ENCODE measurements around the gene SMIM20.

The SMIM20 gene

GRCh38 chr4:25930731-25931354 is 16.8 kb downstream of the SMIM20 start:
- no peak overlapping the region for H3K14ac ChIP-seq (ENCODE audit: low read length)
- no peak overlapping the region for H3K4ac ChIP-seq (ENCODE audit: low read length)
- no peak overlapping the region for H2BK15ac ChIP-seq (ENCODE audit: low read length)
- no peak overlapping the region for H3K27ac ChIP-seq (replicated peaks; ENCODE audit: low read length)
- H2BK120ac ChIP-seq (ENCODE audit: low read depth, low read length), result no peak overlapping the region
- no peaks in the 10 kb centered on the region for H3K79me1 ChIP-seq (ENCODE audit: low read depth, low read length)
- H3K9me3 ChIP-seq (replicated peaks in 1 of 2; ENCODE audit: control insufficient read depth in 2 of 2, insufficient read depth in 1 of 2, low read depth in 1 of 2, low read length in 2 of 2), result no peaks in the 10 kb centered on the region
- H3K4me3 ChIP-seq (ENCODE audit: low read length in 2 of 2), result no peak overlapping the region
- H2BK12ac ChIP-seq (ENCODE audit: low read length), result no peak overlapping the region
- no peak for DNase-seq (ENCODE audit: low spot score)
- no peak overlapping the region for H2AK5ac ChIP-seq (ENCODE audit: low read depth, low read length)
- no peak overlapping the region for H3K23ac ChIP-seq (ENCODE audit: low read depth, low read length, poor library complexity)
- no peak overlapping the region for H4K91ac ChIP-seq (ENCODE audit: low read depth, low read length, poor library complexity)
- no CpG with 5 or more reads among the region's 6 CpGs for WGBS, 2 donors (ENCODE audit: extremely low coverage in 2 of 2, insufficient read length in 2 of 2, insufficient replicate concordance in 1 of 2)
- H3K18ac ChIP-seq (ENCODE audit: low read length), result no peak overlapping the region
- no peak overlapping the region for H2BK5ac ChIP-seq (ENCODE audit: low read length)
- H3K4me2 ChIP-seq (ENCODE audit: insufficient read depth, low read length, poor library complexity, severe bottlenecking), result no peak overlapping the region
- no peak overlapping the region for H4K8ac ChIP-seq (ENCODE audit: low read depth, low read length)
- H3K4me1 ChIP-seq (ENCODE audit: control insufficient read depth in 2 of 2, insufficient read depth in 1 of 2, low read depth in 1 of 2, low read length in 2 of 2), result peaks cover 0 to 2% of the 10 kb centered on the region in 2 donors
- H3K27me3 ChIP-seq (ENCODE audit: control insufficient read depth in 3 of 3, insufficient read depth in 3 of 3, low read depth in 1 of 3, low read length in 3 of 3), result no peaks in the 10 kb centered on the region
- no peak overlapping the region for H2AFZ ChIP-seq (ENCODE audit: low read length)
- H3K9ac ChIP-seq (ENCODE audit: low read depth, low read length, poor library complexity), result no peak overlapping the region
- H3K36me3 ChIP-seq (replicated peaks in 1 of 2; ENCODE audit: control insufficient read depth in 2 of 2, insufficient read depth in 2 of 2, low read length in 2 of 2), result peaks cover 0 to 8% of the 10 kb centered on the region in 2 donors

DNA sequence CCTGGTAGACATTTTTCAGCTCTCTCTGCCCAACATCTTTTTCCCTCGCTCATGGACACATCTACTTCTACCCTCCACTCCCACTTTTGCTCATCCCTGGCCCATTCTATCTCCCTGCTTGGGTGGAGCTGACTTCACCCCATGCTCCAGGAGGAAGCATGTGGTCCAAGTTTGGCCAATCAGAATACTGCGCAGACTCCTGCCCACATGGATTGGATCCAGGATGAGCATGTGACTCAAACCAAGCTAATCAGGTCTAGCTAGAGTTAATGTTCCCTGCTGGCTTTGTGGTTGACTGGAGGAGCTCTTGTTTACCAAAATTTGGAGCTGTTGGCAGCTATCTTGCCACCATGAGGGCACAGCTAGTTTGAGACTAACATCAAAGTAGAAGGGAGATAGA is 22.7 kb downstream of the SMIM20 start:
- H2BK120ac ChIP-seq (ENCODE audit: low read depth, low read length), result no peak overlapping the region
- no peak overlapping the region for H3K4ac ChIP-seq (ENCODE audit: low read length)
- H2BK5ac ChIP-seq (ENCODE audit: low read length), result no peak overlapping the region
- no peak overlapping the region for H4K91ac ChIP-seq (ENCODE audit: low read depth, low read length, poor library complexity)
- no peaks in the 10 kb centered on the region for H3K4me1 ChIP-seq (ENCODE audit: control insufficient read depth in 2 of 2, insufficient read depth in 1 of 2, low read depth in 1 of 2, low read length in 2 of 2)
- H2BK12ac ChIP-seq (ENCODE audit: low read length), result no peak overlapping the region
- H3K9ac ChIP-seq (ENCODE audit: low read depth, low read length, poor library complexity), result no peak overlapping the region
- no peak overlapping the region for H3K18ac ChIP-seq (ENCODE audit: low read length)
- no peak overlapping the region for H3K23ac ChIP-seq (ENCODE audit: low read depth, low read length, poor library complexity)
- H3K27ac ChIP-seq (replicated peaks; ENCODE audit: low read length), result no peak overlapping the region
- DNase-seq (ENCODE audit: low spot score), result no peak
- H3K9me3 ChIP-seq (replicated peaks in 1 of 2; ENCODE audit: control insufficient read depth in 2 of 2, insufficient read depth in 1 of 2, low read depth in 1 of 2, low read length in 2 of 2), result no peaks in the 10 kb centered on the region
- no peak overlapping the region for H2AK5ac ChIP-seq (ENCODE audit: low read depth, low read length)
- no peak overlapping the region for H4K8ac ChIP-seq (ENCODE audit: low read depth, low read length)
- H3K14ac ChIP-seq (ENCODE audit: low read length), result no peak overlapping the region
- no peak overlapping the region for H3K4me2 ChIP-seq (ENCODE audit: insufficient read depth, low read length, poor library complexity, severe bottlenecking)
- no peak overlapping the region for H2AFZ ChIP-seq (ENCODE audit: low read length)
- H3K27me3 ChIP-seq (ENCODE audit: control insufficient read depth in 3 of 3, insufficient read depth in 3 of 3, low read depth in 1 of 3, low read length in 3 of 3), result no peaks in the 10 kb centered on the region
- WGBS, 2 donors (ENCODE audit: extremely low coverage in 2 of 2, insufficient read length in 2 of 2, insufficient replicate concordance in 1 of 2), result no CpG with 5 or more reads among the region's 2 CpGs
- H2BK15ac ChIP-seq (ENCODE audit: low read length), result no peak overlapping the region
- H3K36me3 ChIP-seq (replicated peaks in 1 of 2; ENCODE audit: control insufficient read depth in 2 of 2, insufficient read depth in 2 of 2, low read length in 2 of 2), result no peaks in the 10 kb centered on the region
- no peak overlapping the region for H3K4me3 ChIP-seq (ENCODE audit: low read length in 2 of 2)
- no peaks in the 10 kb centered on the region for H3K79me1 ChIP-seq (ENCODE audit: low read depth, low read length)

DNA sequence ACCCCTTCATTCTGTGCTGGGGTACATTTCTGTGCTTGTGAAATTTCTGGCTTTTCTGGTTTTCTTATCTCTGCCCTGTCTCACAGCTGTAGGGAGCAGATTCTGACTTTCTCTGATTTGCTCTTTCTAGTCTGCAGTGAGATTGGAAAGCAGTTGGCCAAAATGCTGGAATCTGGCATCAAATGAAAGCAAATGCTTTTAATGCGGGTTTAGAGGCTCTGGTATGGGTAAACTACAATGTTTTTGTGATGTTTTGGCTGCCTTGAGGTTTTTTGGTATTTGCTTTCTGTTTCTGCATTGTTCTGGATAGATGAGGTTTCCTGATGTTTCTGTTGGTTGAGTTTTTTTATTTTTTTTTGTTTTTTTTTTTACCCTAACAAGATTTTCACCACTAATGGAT is 23.8 kb downstream of the SMIM20 start:
- no peak overlapping the region for H2BK5ac ChIP-seq (ENCODE audit: low read length)
- H3K4me3 ChIP-seq (ENCODE audit: low read length in 2 of 2), result no peak overlapping the region
- no peaks in the 10 kb centered on the region for H3K4me1 ChIP-seq (ENCODE audit: control insufficient read depth in 2 of 2, insufficient read depth in 1 of 2, low read depth in 1 of 2, low read length in 2 of 2)
- no peaks in the 10 kb centered on the region for H3K36me3 ChIP-seq (replicated peaks in 1 of 2; ENCODE audit: control insufficient read depth in 2 of 2, insufficient read depth in 2 of 2, low read length in 2 of 2)
- H3K9me3 ChIP-seq (replicated peaks in 1 of 2; ENCODE audit: control insufficient read depth in 2 of 2, insufficient read depth in 1 of 2, low read depth in 1 of 2, low read length in 2 of 2), result no peaks in the 10 kb centered on the region
- no CpG with 5 or more reads among the region's 1 CpG for WGBS, 2 donors (ENCODE audit: extremely low coverage in 2 of 2, insufficient read length in 2 of 2, insufficient replicate concordance in 1 of 2)
- no peak overlapping the region for H3K14ac ChIP-seq (ENCODE audit: low read length)
- H3K18ac ChIP-seq (ENCODE audit: low read length), result no peak overlapping the region
- no peak overlapping the region for H2BK12ac ChIP-seq (ENCODE audit: low read length)
- no peak for DNase-seq (ENCODE audit: low spot score)
- peak overlapping the region; percentile 29 for H2AFZ ChIP-seq (ENCODE audit: low read length)
- no peak overlapping the region for H4K91ac ChIP-seq (ENCODE audit: low read depth, low read length, poor library complexity)
- no peak overlapping the region for H2BK15ac ChIP-seq (ENCODE audit: low read length)
- H2AK5ac ChIP-seq (ENCODE audit: low read depth, low read length), result no peak overlapping the region
- H3K4me2 ChIP-seq (ENCODE audit: insufficient read depth, low read length, poor library complexity, severe bottlenecking), result no peak overlapping the region
- H3K23ac ChIP-seq (ENCODE audit: low read depth, low read length, poor library complexity), result no peak overlapping the region
- peaks cover 0 to 5% (median 0%) of the 10 kb centered on the region in 3 experiments for H3K27me3 ChIP-seq (ENCODE audit: control insufficient read depth in 3 of 3, insufficient read depth in 3 of 3, low read depth in 1 of 3, low read length in 3 of 3)
- H3K9ac ChIP-seq (ENCODE audit: low read depth, low read length, poor library complexity), result no peak overlapping the region
- no peak overlapping the region for H2BK120ac ChIP-seq (ENCODE audit: low read depth, low read length)
- no peak overlapping the region for H4K8ac ChIP-seq (ENCODE audit: low read depth, low read length)
- H3K4ac ChIP-seq (ENCODE audit: low read length), result no peak overlapping the region
- H3K27ac ChIP-seq (replicated peaks; ENCODE audit: low read length), result no peak overlapping the region
- H3K79me1 ChIP-seq (ENCODE audit: low read depth, low read length), result no peaks in the 10 kb centered on the region

- no peak overlapping the region for H3K14ac ChIP-seq (ENCODE audit: low read length)
- H3K79me1 ChIP-seq (ENCODE audit: low read depth, low read length), result no peaks in the 10 kb centered on the region
- no peak overlapping the region for H2AK5ac ChIP-seq (ENCODE audit: low read depth, low read length)
- WGBS, 2 donors (ENCODE audit: extremely low coverage in 2 of 2, insufficient read length in 2 of 2, insufficient replicate concordance in 1 of 2), result no CpG with 5 or more reads among the region's 6 CpGs
- H3K4ac ChIP-seq (ENCODE audit: low read length), result no peak overlapping the region
- no peaks in the 10 kb centered on the region for H3K9me3 ChIP-seq (replicated peaks in 1 of 2; ENCODE audit: control insufficient read depth in 2 of 2, insufficient read depth in 1 of 2, low read depth in 1 of 2, low read length in 2 of 2)
- H2BK5ac ChIP-seq (ENCODE audit: low read length), result no peak overlapping the region
- H3K9ac ChIP-seq (ENCODE audit: low read depth, low read length, poor library complexity), result no peak overlapping the region
- H3K18ac ChIP-seq (ENCODE audit: low read length), result no peak overlapping the region
- no peak overlapping the region for H2BK12ac ChIP-seq (ENCODE audit: low read length)
- no peak overlapping the region for H4K8ac ChIP-seq (ENCODE audit: low read depth, low read length)
- no peak overlapping the region for H2BK15ac ChIP-seq (ENCODE audit: low read length)
- H3K4me3 ChIP-seq (ENCODE audit: low read length in 2 of 2), result no peak overlapping the region
- no peaks in the 10 kb centered on the region for H3K4me1 ChIP-seq (ENCODE audit: control insufficient read depth in 2 of 2, insufficient read depth in 1 of 2, low read depth in 1 of 2, low read length in 2 of 2)
- no peak overlapping the region for H3K23ac ChIP-seq (ENCODE audit: low read depth, low read length, poor library complexity)
- H4K91ac ChIP-seq (ENCODE audit: low read depth, low read length, poor library complexity), result no peak overlapping the region
- H3K27ac ChIP-seq (replicated peaks; ENCODE audit: low read length), result no peak overlapping the region
- H2AFZ ChIP-seq (ENCODE audit: low read length), result no peak overlapping the region
- no peak for DNase-seq (ENCODE audit: low spot score)
- H3K36me3 ChIP-seq (replicated peaks in 1 of 2; ENCODE audit: control insufficient read depth in 2 of 2, insufficient read depth in 2 of 2, low read length in 2 of 2), result no peaks in the 10 kb centered on the region
- H3K4me2 ChIP-seq (ENCODE audit: insufficient read depth, low read length, poor library complexity, severe bottlenecking), result no peak overlapping the region
- H2BK120ac ChIP-seq (ENCODE audit: low read depth, low read length), result no peak overlapping the region
- H3K27me3 ChIP-seq (ENCODE audit: control insufficient read depth in 3 of 3, insufficient read depth in 3 of 3, low read depth in 1 of 3, low read length in 3 of 3), result peaks cover 0 to 5% (median 0%) of the 10 kb centered on the region in 3 experiments
Observed at GRCh38 chr4:25938366-25938765, 24.3 kb downstream of the SMIM20 start.
